ENCODE data around the gene PLA2G2D.

- TF ChIP-seq, protein P1, sequence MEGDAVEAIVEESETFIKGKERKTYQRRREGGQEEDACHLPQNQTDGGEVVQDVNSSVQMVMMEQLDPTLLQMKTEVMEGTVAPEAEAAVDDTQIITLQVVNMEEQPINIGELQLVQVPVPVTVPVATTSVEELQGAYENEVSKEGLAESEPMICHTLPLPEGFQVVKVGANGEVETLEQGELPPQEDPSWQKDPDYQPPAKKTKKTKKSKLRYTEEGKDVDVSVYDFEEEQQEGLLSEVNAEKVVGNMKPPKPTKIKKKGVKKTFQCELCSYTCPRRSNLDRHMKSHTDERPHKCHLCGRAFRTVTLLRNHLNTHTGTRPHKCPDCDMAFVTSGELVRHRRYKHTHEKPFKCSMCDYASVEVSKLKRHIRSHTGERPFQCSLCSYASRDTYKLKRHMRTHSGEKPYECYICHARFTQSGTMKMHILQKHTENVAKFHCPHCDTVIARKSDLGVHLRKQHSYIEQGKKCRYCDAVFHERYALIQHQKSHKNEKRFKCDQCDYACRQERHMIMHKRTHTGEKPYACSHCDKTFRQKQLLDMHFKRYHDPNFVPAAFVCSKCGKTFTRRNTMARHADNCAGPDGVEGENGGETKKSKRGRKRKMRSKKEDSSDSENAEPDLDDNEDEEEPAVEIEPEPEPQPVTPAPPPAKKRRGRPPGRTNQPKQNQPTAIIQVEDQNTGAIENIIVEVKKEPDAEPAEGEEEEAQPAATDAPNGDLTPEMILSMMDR (IDR thresholded peaks at IDR 0.05) = no peak
- no peak for TF ChIP-seq POLR2AphosphoS5 (IDR thresholded peaks at IDR 0.05)
- no peak for TF ChIP-seq POLR2A (IDR thresholded peaks at IDR 0.05)
- no peak for TF ChIP-seq EP300 (IDR thresholded peaks at IDR 0.05)
Observed at GRCh38 chr1:20143734-20144565, 24.6 kb upstream of the PLA2G2D start.
